Endothelial cell of umbilical vein (primary cell): ENCODE results near the gene PDLIM1. TPM values are rescaled to one million over a fixed set of nuclear protein-coding genes. Genes with fewer than 3 reads are reported as not detected.

Experiments
- BruUV-seq: library from RNA; stranded (reverse); fragments of 400-500 nt; replicated peaks from 2 replicates; lab custom pipeline; 2021; lab: Mats Ljungman, UMichigan
- CTCF ChIA-PET: fragments of 300-600, 350-600 bp; sonication (Branson Sonifier 250); formaldehyde crosslinking; loops from one replicate; lab custom pipeline; 2021; ENCODE audit warnings: antibody characterized with exemption, inconsistent platforms; lab: Charles Lee
- POLR2A ChIA-PET: fragments of 300-600, 350-600 bp; sonication (Branson Sonifier 250); formaldehyde crosslinking; loops from one replicate; lab custom pipeline; 2021; ENCODE audit warnings: antibody characterized with exemption, inconsistent platforms; lab: Charles Lee
- DNase-seq: peaks from one replicate; pipeline ENCODE4 v3.0.0-alpha.2; 2011; ENCODE audit warnings: low read depth, low spot score
- FAIRE-seq: peaks from 2 replicates; lab custom pipeline; 2011; peaks lifted over from hg19 to GRCh38; lab: Jason Lieb, UNC
- H2AFZ ChIP-seq: 2 replicates; pipeline ENCODE4 v1.6.0; 2012; ENCODE audit warnings: low read depth, low read length, control low read depth, inconsistent platforms
- H3K27ac ChIP-seq: 2 replicates; pipeline ENCODE4 v1.5.1; 2011; ENCODE audit warnings: low read depth, mild to moderate bottlenecking, control low read depth, low read length, moderate library complexity; ENCODE audit not compliant: insufficient read depth
- H3K27me3 ChIP-seq, 2 experiments: 2 replicates each; pipeline versions ENCODE4 v1.6.0 to v1.6.1; 2011; ENCODE audit warnings: low read length in 2 of 2, mixed read lengths in 1 of 2; ENCODE audit not compliant: control insufficient read depth in 2 of 2, insufficient read depth in 2 of 2
- H3K36me3 ChIP-seq, 2 experiments: 2 replicates in 1 of 2; 3 replicates in 1 of 2; pipeline ENCODE4 v1.5.1; 2011; ENCODE audit warnings: low read length in 2 of 2, mild to moderate bottlenecking in 1 of 2, moderate library complexity in 1 of 2; ENCODE audit not compliant: control insufficient read depth in 2 of 2, insufficient read depth in 2 of 2; ENCODE audit errors: extremely low read depth in 1 of 2
- H3K4me1 ChIP-seq: 3 replicates; pipeline ENCODE4 v1.5.1; 2011; ENCODE audit warnings: mild to moderate bottlenecking, low read length; ENCODE audit not compliant: control insufficient read depth, insufficient read depth; ENCODE audit errors: extremely low read depth
- H3K4me2 ChIP-seq: 2 replicates; pipeline ENCODE4 v1.6.1; 2011; ENCODE audit warnings: low read length, control low read depth, mixed read lengths; ENCODE audit not compliant: insufficient read depth
- H3K4me3 ChIP-seq, 3 experiments: fragments of 200-600 bp in 1 of 3; sonication (generic), shearing (Covaris generic) in 1 of 3; replicated peaks in 1 of 3; 2 replicates each; pipeline ENCODE4 v1.5.1; 2011 to 2016; ENCODE audit warnings: control low read depth in 3 of 3, low read length in 3 of 3, mild to moderate bottlenecking in 2 of 3, inconsistent platforms in 1 of 3, low read depth in 1 of 3, moderate library complexity in 1 of 3; ENCODE audit not compliant: insufficient read depth in 1 of 3
- H3K79me2 ChIP-seq: 2 replicates; pipeline ENCODE4 v1.6.0; 2012; ENCODE audit warnings: low read length, inconsistent platforms; ENCODE audit not compliant: control insufficient read depth, insufficient read depth
- H3K9ac ChIP-seq: replicated peaks from 2 replicates; pipeline ENCODE3; 2011; ENCODE audit warnings: low read length, control low read depth; ENCODE audit not compliant: insufficient read depth; ENCODE audit errors: extremely low read depth
- H3K9me1 ChIP-seq: replicated peaks from 3 replicates; pipeline ENCODE4 v1.6.0; 2011; ENCODE audit warnings: mild to moderate bottlenecking, low read length; ENCODE audit not compliant: control insufficient read depth, insufficient read depth; ENCODE audit errors: extremely low read depth
- H3K9me3 ChIP-seq: replicated peaks from 2 replicates; pipeline ENCODE4 v1.5.1; 2012; ENCODE audit warnings: low read length, inconsistent platforms; ENCODE audit not compliant: control insufficient read depth, insufficient read depth
- H4K20me1 ChIP-seq: replicated peaks from 2 replicates; pipeline ENCODE3; 2011; ENCODE audit warnings: mild to moderate bottlenecking, low read length; ENCODE audit not compliant: control insufficient read depth, insufficient read depth; ENCODE audit errors: extremely low read depth
- CTCF ChIP-seq, 2 donors: IDR thresholded peaks; 1 replicate in 1 of 2; 2 replicates in 1 of 2; pipeline ENCODE4 v1.5.1; 2011; ENCODE audit warnings: low read length in 2 of 2, mild to moderate bottlenecking in 2 of 2, moderate library complexity in 2 of 2, control low read depth in 1 of 2, inconsistent platforms in 1 of 2, low read depth in 1 of 2; ENCODE audit not compliant: insufficient read depth in 1 of 2; ENCODE audit errors: extremely low read depth in 1 of 2
- EZH2 ChIP-seq: IDR thresholded peaks from 2 replicates; pipeline ENCODE4 v1.6.1; 2012; ENCODE audit warnings: borderline replicate concordance, low read depth, mild to moderate bottlenecking, moderate library complexity, low read length, inconsistent platforms; ENCODE audit not compliant: severe bottlenecking
- FOS ChIP-seq: IDR thresholded peaks from 2 replicates; pipeline ENCODE4 v1.6.1; 2011; ENCODE audit warnings: mild to moderate bottlenecking, low read length, moderate library complexity, borderline replicate concordance; ENCODE audit not compliant: insufficient read depth
- GATA2 ChIP-seq: IDR thresholded peaks from 2 replicates; pipeline ENCODE4 v1.7.0; 2011; ENCODE audit warnings: low read depth, mild to moderate bottlenecking, moderate library complexity, mixed read lengths, low read length; ENCODE audit not compliant: insufficient read length, insufficient read depth
- JUN ChIP-seq: IDR thresholded peaks from 2 replicates; pipeline ENCODE4 v1.6.1; 2011; ENCODE audit warnings: borderline replicate concordance, low read depth; ENCODE audit not compliant: insufficient read length, insufficient read depth
- MAX ChIP-seq: IDR thresholded peaks from 2 replicates; pipeline ENCODE4 v1.6.1; 2011; ENCODE audit not compliant: insufficient read depth, insufficient read length
- MYC ChIP-seq: IDR thresholded peaks from one replicate; pipeline ENCODE4 v1.6.1; 2011; ENCODE audit warnings: mild to moderate bottlenecking, low read depth, low read length
- POLR2A ChIP-seq: IDR thresholded peaks from 2 replicates; pipeline ENCODE4 v1.6.1; 2012; ENCODE audit warnings: low read depth, mild to moderate bottlenecking, control low read depth, low read length
- POLR2AphosphoS5 ChIP-seq: IDR thresholded peaks from 2 replicates; pipeline ENCODE4 v1.6.1; 2012; ENCODE audit warnings: low read depth, mild to moderate bottlenecking, control low read depth, low read length, moderate library complexity; ENCODE audit not compliant: insufficient read depth
- dilution Hi-C: fragments of 300-500 bp; cut with MboI; formaldehyde crosslinking; loops from one replicate; pipeline ENCODE4 v1.15.0; 2019; ENCODE audit warnings: low sequenced_read_pairs; ENCODE audit not compliant: extremely low pct_ligation_motif_present
- intact Hi-C: fragments of 100-400 bp; cut with micrococcal nuclease; formaldehyde crosslinking; loops from one replicate; pipeline ENCODE4 v1.10.0; 2022
- polyA plus RNA-seq, 4 experiments: library from polyadenylated mRNA; depleted of rRNA in 3 of 4; stranded (reverse) in 3 of 4; unstranded in 1 of 4; fragments of >200 nt; gene quantifications; 2 replicates each; pipeline versions ENCODE4 v1.2.1 to v1.2.3, GENCODE V29; 2011 to 2012; ENCODE audit warnings: missing spikeins in 1 of 4
- total RNA-seq: library from RNA; stranded (reverse); gene quantifications from 2 replicates; pipeline ENCODE4 v1.2.3, GENCODE V29; 2021

Gene PDLIM1
- total and polyA plus RNA-seq, 2 donors (not counting 3 experiments of a cell fraction or from before 2014, with no cell fraction given), result 91.1 to 122 TPM

- TF ChIP-seq GATA2 (no peak), MAX (no peak), CTCF (IDR thresholded peaks at IDR 0.05; ENCODE audit: extremely low read depth in 1 of 2, insufficient read depth in 1 of 2, low read depth in 1 of 2, low read length in 2 of 2) (no peak), EZH2 (no peak), FOS (no peak), MYC (no peak), POLR2AphosphoS5 (no peak), POLR2A (no peak), JUN (no peak)
- H3K79me2 ChIP-seq, result peaks cover 44% of the 10 kb centered on the region
- H4K20me1 ChIP-seq, result no peaks in the 10 kb centered on the region
- CTCF ChIA-PET, result interaction anchor here (1.0 to 2.6 kb wide), 5 partner anchors 21 to 70 kb away, joined by 3 to 16 read pairs (median 4); no protein-coding TSS in a partner anchor
- peak overlapping the region; percentile 61 to 91 (median 70) for H3K4me3 ChIP-seq
- dilution Hi-C loops, result no loop called here
- no peaks in the 10 kb centered on the region for H3K9me3 ChIP-seq
- POLR2A ChIA-PET, result no interaction called here
- H3K27ac ChIP-seq, result no peak overlapping the region
- peak overlapping the region; percentile 73 for H3K9ac ChIP-seq
- H3K27me3 ChIP-seq, result no peaks in the 10 kb centered on the region
- TSS peak; percentile 27 for BruUV-seq
- H2AFZ ChIP-seq, result peak overlapping the region; percentile 67
- H3K4me2 ChIP-seq, result peak overlapping the region; percentile 79
- intact Hi-C loops, result loop anchor here (1.0 to 2.0 kb wide), 3 partner anchors 17 to 73 kb away; no protein-coding TSS in a partner anchor
- DNase-seq (no peak), FAIRE-seq (no peak)
- no peaks in the 10 kb centered on the region for H3K9me1 ChIP-seq
- no peaks in the 10 kb centered on the region for H3K36me3 ChIP-seq
- peaks cover 29% of the 10 kb centered on the region for H3K4me1 ChIP-seq
These were observed 832 bp downstream of the PDLIM1 start for GRCh38 chr10:95289921-95290421.
